Heart right ventricle (tissue), 16 donors: ENCODE data around the gene THSD7A. TPM values are rescaled to one million over a fixed set of nuclear protein-coding genes. Genes with fewer than 3 reads are reported as not detected.

Experiments
- ATAC-seq, 8 donors: fragments of 200-7000 bp; cut with Tn5 transposase; one replicate each; pipeline ENCODE4 v1.9.1; 2020; ENCODE audit warnings: mild to moderate bottlenecking in 8 of 8, moderate library complexity in 8 of 8, moderate number of reproducible peaks in 1 of 8
- DNase-seq, 2 donors: peaks; one replicate each; pipeline ENCODE4 v3.0.0-alpha.2; 2020
- H3K27ac ChIP-seq, 10 donors: fragments of 200-600 bp; sonication (generic) in 2 of 10; one replicate each; pipeline versions ENCODE4 v1.5.0 to v1.8.0; 2020 to 2022; ENCODE audit warnings: mild to moderate bottlenecking in 3 of 10
- H3K27me3 ChIP-seq, 7 donors: fragments of 200-600 bp; one replicate each; pipeline ENCODE4 v1.8.0; 2021 to 2022; ENCODE audit warnings: mild to moderate bottlenecking in 2 of 7
- H3K36me3 ChIP-seq, 9 donors: fragments of 200-600 bp; sonication (generic) in 1 of 9; one replicate each; pipeline versions ENCODE4 v1.5.0 to v1.8.0; 2020 to 2022; ENCODE audit warnings: mild to moderate bottlenecking in 2 of 9
- H3K4me1 ChIP-seq, 9 donors: fragments of 200-600 bp; sonication (generic) in 1 of 9; one replicate each; pipeline versions ENCODE4 v1.5.0 to v1.8.0; 2020 to 2022; ENCODE audit warnings: mild to moderate bottlenecking in 4 of 9
- H3K4me3 ChIP-seq, 10 donors: fragments of 200-600 bp; sonication (generic) in 2 of 10; one replicate each; pipeline versions ENCODE4 v1.5.0 to v1.8.0; 2020 to 2022; ENCODE audit warnings: mild to moderate bottlenecking in 7 of 10, moderate library complexity in 2 of 10
- H3K9me3 ChIP-seq, 11 donors: fragments of 200-600 bp in 10 of 11; sonication (generic) in 2 of 11; one replicate each; pipeline versions ENCODE4 v1.5.0 to v1.8.0; 2013 to 2022; ENCODE audit warnings: mild to moderate bottlenecking in 2 of 11, control low read depth in 1 of 11, moderate library complexity in 1 of 11
- CTCF ChIP-seq, 9 donors: fragments of 200-600 bp; sonication (generic) in 2 of 9; IDR thresholded peaks; one replicate each; pipeline versions ENCODE4 v1.5.0 to v1.8.0; 2021 to 2022; ENCODE audit warnings: antibody characterized with exemption in 9 of 9, mild to moderate bottlenecking in 5 of 9, moderate library complexity in 1 of 9
- WGBS, 2 donors: extraction: QIAGEN DNeasy Blood & Tissue Kit; methylation state at CpG; one replicate each; pipeline ENCODE4 v1.1.7; 2013; ENCODE audit warnings: inconsistent platforms in 1 of 2; 5-methylcytosine and 5-hydroxymethylcytosine counted together
- intact Hi-C, 10 donors: fragments of 100-400 bp; cut with DNase I; formaldehyde crosslinking; loops; one replicate each; pipeline versions ENCODE4 v1.11.1 to v1.14.2; 2022
- polyA plus RNA-seq, 2 donors: library from polyadenylated mRNA; stranded (reverse); fragments of 200-250 nt; gene quantifications; one replicate each; pipeline ENCODE4 v1.2.3, GENCODE V29; 2013
- total RNA-seq, 10 donors: library from RNA; stranded (reverse); fragmentation: NEBNext Ultra II Directional in 3 of 10; extraction: Animal tissue kit (Norgen Biotek cat#: 25700) in 3 of 10; gene quantifications; one replicate each; pipeline versions ENCODE4 v1.2.1 to v1.2.4, GENCODE V29; 2021 to 2023
- donor health status: Arrhythmogenic right ventricular cardiomyopathy.
- donor health status: ischemic (EF 13 %, LVEDD 7.1; RV severe dilation, severe dysfunction).
- donor health status: healthy with polysubstance abuse.
- donor health status: DM: no; HTN: yes; CAD: no.
- donor health status: DM: no; HTN: no; CAD: no.
- donor health status: ischemic (EF 25% LVEDD 6.9; RV normal size, moderate dysfunction).
- donor health status: ischemic (EF 25% LVEDD 5.7; RV mildly dilated, moderate dysfunction).
- donor health status: healthy.
- donor health status: DM: yes; HTN: yes; CAD: no.
- donor health status: Ischemic cardiomyopathy.
- donor health status: ischemic (EF 35%, LVEDD 5.7; RV mildly dilated, moderate dysfunction).
- donor health status: nonischemic (EF 11% LVEDD 7.7; RV severe dilation, severe dysfunction).
- donor health status: DM: yes; HTN: yes; CAD: no.
- donor health status: PGD.
- donor health status: ischemic (EF 29% LVEDD 5.4; RV normal size, mild dysfunction).
- donor health status: nonischemic (EF 23%, LVEDD 6.1; RV moderate dilation, normal function).

The THSD7A gene
- total and polyA plus RNA-seq, 12 donors, result 0.22 to 3.4 (median 1.2) TPM

- Histone ChIP-seq H3K9me3 (peaks cover 0 to 6% (median 0%) of the 10 kb centered on the region in 11 donors), H3K27me3 (no peaks in the 10 kb centered on the region), H3K4me1 (no peaks in the 10 kb centered on the region), H3K4me3 (no peak overlapping the region), H3K27ac (no peak overlapping the region), H3K36me3 (no peaks in the 10 kb centered on the region)
- no peak for TF ChIP-seq CTCF (IDR thresholded peaks at IDR 0.05)
- DNase-seq (no peak), ATAC-seq (no peak)
- 70 to 83% methylated on average over 3 of the region's 3 CpGs for WGBS, 2 donors
- intact Hi-C loops, result no loop called here
Observed at GRCh38 chr7:11330717-11331116, 501.3 kb downstream of the THSD7A start.

- no peaks in the 10 kb centered on the region for H3K36me3 ChIP-seq
- no peaks in the 10 kb centered on the region for H3K27me3 ChIP-seq
- DNase-seq (no peak), ATAC-seq (no peak)
- intact Hi-C loops, result no loop called here
- H3K27ac ChIP-seq, result no peak overlapping the region
- H3K9me3 ChIP-seq, result peaks cover 0 to 6% (median 0%) of the 10 kb centered on the region in 11 donors
- 75 to 78% methylated on average over 3 of the region's 3 CpGs for WGBS, 2 donors
- no peak for TF ChIP-seq CTCF (IDR thresholded peaks at IDR 0.05)
- H3K4me1 ChIP-seq, result no peaks in the 10 kb centered on the region
- H3K4me3 ChIP-seq, result no peak overlapping the region
Observed at GRCh38 chr7:11330208-11330607, 501.8 kb downstream of the THSD7A start.

- ATAC-seq (no peak), DNase-seq (no peak)
- Histone ChIP-seq H3K9me3 (peaks cover 0 to 7% (median 0%) of the 10 kb centered on the region in 11 donors), H3K27ac (no peak overlapping the region), H3K36me3 (no peaks in the 10 kb centered on the region), H3K27me3 (no peaks in the 10 kb centered on the region), H3K4me3 (no peak overlapping the region), H3K4me1 (no peaks in the 10 kb centered on the region)
- 84% methylated on average over 3 of the region's 3 CpGs for WGBS, 2 donors
- intact Hi-C loops, result no loop called here
- no peak for TF ChIP-seq CTCF (IDR thresholded peaks at IDR 0.05)
Observed at GRCh38 chr7:11329626-11330025, 502.4 kb downstream of the THSD7A start.

- Histone ChIP-seq H3K4me3 (no peak overlapping the region), H3K9me3 (peaks cover 0 to 18% (median 0%) of the 10 kb centered on the region in 11 donors), H3K27me3 (no peaks in the 10 kb centered on the region), H3K4me1 (no peaks in the 10 kb centered on the region), H3K27ac (no peak overlapping the region), H3K36me3 (no peaks in the 10 kb centered on the region)
- 15 to 25% methylated on average over 3 of the region's 3 CpGs for WGBS, 2 donors
- TF ChIP-seq CTCF (IDR thresholded peaks at IDR 0.05), result no peak
- ATAC-seq (no peak), DNase-seq (no peak)
- intact Hi-C loops, result no loop called here
Observed at GRCh38 chr7:11328309-11328708, 503.7 kb downstream of the THSD7A start.
